GM18517 (cell line): ENCODE results near the gene RAB1B.
"Not testable (repeated sequence)": the region's sequence is repeated elsewhere in the genome, so short reads cannot be mapped to it uniquely, and the experiment has no call there.

ENCODE experiments used
- ATAC-seq: cut with Tn5 transposase; IDR thresholded peaks from one replicate; pipeline ENCODE4 v1.9.1; 2021; ENCODE audit warnings: mild to moderate bottlenecking, moderate library complexity; ENCODE audit not compliant: unreplicated experiment

Gene RAB1B

GRCh38 chr11:66294626-66295620, 26.5 kb downstream of the RAB1B start:
- ATAC-seq = no peak

GRCh38 chr11:66297610-66298009, 29.2 kb downstream of the RAB1B start:
- no peak for ATAC-seq

GRCh38 chr11:66299186-66299585, 30.7 kb downstream of the RAB1B start:
- ATAC-seq = no peak

- no peak for ATAC-seq
Measured at GRCh38 chr11:66302656-66303055, 34.2 kb downstream of the RAB1B start.

- ATAC-seq = no peak
Measured at GRCh38 chr11:66309475-66309874, 41.0 kb downstream of the RAB1B start.

- no peak for ATAC-seq
Measured at GRCh38 chr11:66310324-66310723, 41.9 kb downstream of the RAB1B start.

GRCh38 chr11:66310803-66311440, 42.5 kb downstream of the RAB1B start:
- not testable (repeated sequence) for ATAC-seq

- ATAC-seq = no peak
Measured at GRCh38 chr11:66311470-66311964, 43.1 kb downstream of the RAB1B start.

GRCh38 chr11:66311965-66312548, 43.6 kb downstream of the RAB1B start:
- ATAC-seq = peak; percentile 71

GRCh38 chr11:66312549-66313320, 44.3 kb downstream of the RAB1B start:
- ATAC-seq = peak; percentile 44

- no peak for ATAC-seq
Measured at GRCh38 chr11:66313321-66314185, 45.1 kb downstream of the RAB1B start.

- ATAC-seq = no peak
Measured at GRCh38 chr11:66314186-66314501, 45.7 kb downstream of the RAB1B start.

GRCh38 chr11:66314561-66315497, 46.4 kb downstream of the RAB1B start:
- no peak for ATAC-seq

- no peak for ATAC-seq
Measured at GRCh38 chr11:66315498-66315885, 47.1 kb downstream of the RAB1B start.

- ATAC-seq = no peak
Measured at GRCh38 chr11:66315921-66316811, 47.7 kb downstream of the RAB1B start.

GRCh38 chr11:66316849-66317251, 48.4 kb downstream of the RAB1B start, which contains the start of gene CD248:
TSS of gene CD248 (minus strand) at chr11:66317044. CDS start at chr11:66317027, 17 bp downstream.
- no peak for ATAC-seq

- no peak for ATAC-seq
Measured at GRCh38 chr11:66317322-66317722, 48.9 kb downstream of the RAB1B start.
